H1 (cell line): Measurements from ENCODE around the gene KCNC4. TPM values are rescaled to one million over a fixed set of nuclear protein-coding genes. Genes with fewer than 3 reads are reported as not detected.

Source experiments
- CTCF ChIA-PET: fragments of 300-600 bp; sonication (Branson Sonifier 250); formaldehyde crosslinking; loops from one replicate; lab custom pipeline; 2021; ENCODE audit not compliant: partially characterized antibody; lab: Charles Lee
- POLR2A ChIA-PET: fragments of 300-600 bp; sonication (Branson Sonifier 250); formaldehyde crosslinking; loops from one replicate; lab custom pipeline; 2021; ENCODE audit warnings: inconsistent platforms; ENCODE audit not compliant: partially characterized antibody; lab: Charles Lee
- DNase-seq, 2 experiments: peaks; one replicate each; pipeline versions ENCODE4 v3.0.0 to v3.0.0-alpha.2; 2010 to 2022; ENCODE audit warnings: low spot score in 2 of 2, low read depth in 1 of 2, mixed read lengths in 1 of 2
- FAIRE-seq: peaks from 2 replicates; lab custom pipeline; 2011; peaks lifted over from hg19 to GRCh38; lab: Jason Lieb, UNC
- H2AFZ ChIP-seq: 2 replicates; pipeline ENCODE4 v1.8.1; 2012; ENCODE audit warnings: low read length, inconsistent platforms
- H2AK5ac ChIP-seq: 2 replicates; pipeline ENCODE4 v1.6.1; 2013; ENCODE audit warnings: low read depth, low read length
- H2BK120ac ChIP-seq: replicated peaks from 2 replicates; pipeline ENCODE3; 2013; ENCODE audit warnings: low read depth, low read length, inconsistent platforms
- H2BK12ac ChIP-seq: 2 replicates; pipeline ENCODE4 v1.6.1; 2013; ENCODE audit warnings: low read depth, low read length
- H2BK15ac ChIP-seq: 2 replicates; pipeline ENCODE4 v1.6.1; 2013; ENCODE audit warnings: low read length
- H2BK20ac ChIP-seq: 2 replicates; pipeline ENCODE4 v1.6.1; 2013; ENCODE audit warnings: low read length
- H2BK5ac ChIP-seq: 2 replicates; pipeline ENCODE4 v1.6.1; 2013; ENCODE audit warnings: low read depth, low read length
- H3K14ac ChIP-seq: 2 replicates; pipeline ENCODE4 v1.6.1; 2013; ENCODE audit warnings: inconsistent platforms; ENCODE audit not compliant: insufficient read length
- H3K18ac ChIP-seq: 2 replicates; pipeline ENCODE4 v1.6.1; 2013; ENCODE audit warnings: low read length; ENCODE audit errors: extremely low read depth
- H3K23ac ChIP-seq: 2 replicates; pipeline ENCODE4 v1.6.1; 2013; ENCODE audit warnings: inconsistent platforms; ENCODE audit not compliant: insufficient read length
- H3K23me2 ChIP-seq: 2 replicates; pipeline ENCODE4 v1.6.1; 2013; ENCODE audit warnings: low read depth, low read length
- H3K27ac ChIP-seq: 2 replicates; pipeline ENCODE4 v1.6.1; 2011; ENCODE audit warnings: low read depth, low read length, inconsistent platforms
- H3K27me3 ChIP-seq, 4 experiments: replicated peaks in 1 of 4; 1 replicate in 1 of 4; 2 replicates in 3 of 4; pipeline versions ENCODE4 v1.6.1 to v1.8.1; 2011 to 2013; ENCODE audit warnings: low read length in 3 of 4, mild to moderate bottlenecking in 3 of 4, inconsistent platforms in 2 of 4, mixed read lengths in 2 of 4, moderate library complexity in 1 of 4; ENCODE audit not compliant: control insufficient read depth in 3 of 4, insufficient read depth in 3 of 4; ENCODE audit errors: extremely low read depth in 1 of 4
- H3K36me3 ChIP-seq, 4 experiments: 2 replicates each; pipeline versions ENCODE4 v1.6.1 to v1.8.1; 2011 to 2013; ENCODE audit warnings: mild to moderate bottlenecking in 4 of 4, low read length in 3 of 4, moderate library complexity in 2 of 4, control low read depth in 1 of 4, inconsistent platforms in 1 of 4; ENCODE audit not compliant: insufficient read depth in 4 of 4, control insufficient read depth in 2 of 4
- H3K4ac ChIP-seq: replicated peaks from 2 replicates; pipeline ENCODE3; 2013; ENCODE audit warnings: low read length, low read depth, mixed read lengths, inconsistent platforms; ENCODE audit not compliant: insufficient read length
- H3K4me1 ChIP-seq, 4 experiments: replicated peaks in 1 of 4; 1 replicate in 1 of 4; 2 replicates in 3 of 4; pipeline versions ENCODE4 v1.6.1 to v1.8.1; 2011 to 2013; ENCODE audit warnings: low read length in 3 of 4, inconsistent platforms in 2 of 4, mixed read lengths in 1 of 4; ENCODE audit not compliant: insufficient read depth in 4 of 4, control insufficient read depth in 3 of 4
- H3K4me2 ChIP-seq, 2 experiments: 2 replicates each; pipeline versions ENCODE4 v1.6.1 to v1.8.1; 2011 to 2013; ENCODE audit warnings: low read depth in 2 of 2, low read length in 2 of 2, control low read depth in 1 of 2, inconsistent platforms in 1 of 2, mild to moderate bottlenecking in 1 of 2; ENCODE audit not compliant: insufficient read depth in 1 of 2
- H3K4me3 ChIP-seq, 4 experiments: fragments of 200-600, 300-600 bp in 1 of 4; sonication (generic), shearing (Covaris generic), sonication (Bioruptor Twin) in 1 of 4; 2 replicates each; pipeline versions ENCODE4 v1.5.1 to v1.8.1; 2011 to 2016; ENCODE audit warnings: low read length in 4 of 4, low read depth in 3 of 4, control low read depth in 2 of 4, inconsistent platforms in 2 of 4, mild to moderate bottlenecking in 2 of 4, mixed read lengths in 1 of 4, moderate library complexity in 1 of 4; ENCODE audit not compliant: insufficient read depth in 2 of 4; ENCODE audit errors: extremely low read depth in 1 of 4
- H3K56ac ChIP-seq: replicated peaks from 2 replicates; pipeline ENCODE3; 2013; ENCODE audit warnings: low read depth, mild to moderate bottlenecking, mixed read lengths, low read length, inconsistent platforms; ENCODE audit not compliant: insufficient read length
- H3K79me1 ChIP-seq: 2 replicates; pipeline ENCODE4 v1.6.1; 2013; ENCODE audit warnings: low read depth, low read length, control low read depth
- H3K79me2 ChIP-seq, 2 experiments: 2 replicates each; pipeline versions ENCODE4 v1.6.1 to v1.8.1; 2012 to 2013; ENCODE audit warnings: low read length in 2 of 2, mild to moderate bottlenecking in 2 of 2, inconsistent platforms in 1 of 2; ENCODE audit not compliant: insufficient read depth in 2 of 2, control insufficient read depth in 1 of 2
- H3K9ac ChIP-seq, 4 experiments: replicated peaks in 1 of 4; 1 replicate in 1 of 4; 2 replicates in 3 of 4; pipeline versions ENCODE4 v1.6.1 to v1.8.1; 2011 to 2013; ENCODE audit warnings: low read depth in 3 of 4, low read length in 3 of 4, control low read depth in 2 of 4, mild to moderate bottlenecking in 2 of 4, moderate library complexity in 2 of 4, inconsistent platforms in 1 of 4; ENCODE audit errors: extremely low read depth in 1 of 4
- H3K9me3 ChIP-seq, 2 experiments: 2 replicates each; pipeline versions ENCODE4 v1.6.1 to v1.8.1; 2012 to 2013; ENCODE audit warnings: mild to moderate bottlenecking in 2 of 2, moderate library complexity in 2 of 2, control low read depth in 1 of 2, inconsistent platforms in 1 of 2, low read depth in 1 of 2, low read length in 1 of 2, mixed read lengths in 1 of 2; ENCODE audit not compliant: insufficient read depth in 2 of 2
- H4K20me1 ChIP-seq, 2 experiments: replicated peaks in 1 of 2; 2 replicates each; pipeline versions ENCODE3 to v1.8.1; 2011 to 2013; ENCODE audit warnings: inconsistent platforms in 2 of 2, low read length in 2 of 2, mild to moderate bottlenecking in 1 of 2; ENCODE audit not compliant: insufficient read depth in 2 of 2, control insufficient read depth in 1 of 2
- H4K5ac ChIP-seq: 2 replicates; pipeline ENCODE4 v1.6.1; 2013; ENCODE audit warnings: low read length, low read depth, mixed read lengths, inconsistent platforms; ENCODE audit not compliant: insufficient read length
- H4K8ac ChIP-seq: 2 replicates; pipeline ENCODE4 v1.8.0; 2013; ENCODE audit warnings: mild to moderate bottlenecking, moderate library complexity, low read length, inconsistent platforms; ENCODE audit not compliant: insufficient read depth; ENCODE audit errors: extremely low read depth
- H4K91ac ChIP-seq: replicated peaks from 2 replicates; pipeline ENCODE3; 2013; ENCODE audit warnings: low read length, mixed read lengths, inconsistent platforms; ENCODE audit not compliant: insufficient read length
- CBX8 ChIP-seq: fragments of 300-800, 300-1000 bp; sonication (generic); IDR thresholded peaks from 2 replicates; pipeline ENCODE4 v1.7.1; 2016; ENCODE audit warnings: low read depth, low read length, borderline replicate concordance
- CHD2 ChIP-seq: IDR thresholded peaks from 2 replicates; pipeline ENCODE4 v1.6.1; 2012; ENCODE audit warnings: low read length, improper control_type of control experiment
- EGR1 ChIP-seq: IDR thresholded peaks from 2 replicates; pipeline ENCODE4 v1.6.1; 2011; ENCODE audit warnings: low read depth, low read length, borderline replicate concordance
- EP300 ChIP-seq, 2 experiments: IDR thresholded peaks; 1 replicate in 1 of 2; 2 replicates in 1 of 2; pipeline ENCODE4 v1.6.1; 2011 to 2012; ENCODE audit warnings: low read depth in 2 of 2, low read length in 2 of 2, mild to moderate bottlenecking in 2 of 2, borderline replicate concordance in 1 of 2, inconsistent platforms in 1 of 2, moderate library complexity in 1 of 2
- GTF2F1 ChIP-seq: IDR thresholded peaks from 2 replicates; pipeline ENCODE4 v1.6.1; 2012; ENCODE audit warnings: low read depth, low read length, improper control_type of control experiment, borderline replicate concordance
- RNF2 ChIP-seq: fragments of 200-900, 300-1000 bp; sonication (generic); IDR thresholded peaks from 2 replicates; pipeline ENCODE4 v1.7.1; 2016; ENCODE audit warnings: borderline replicate concordance, low read depth, mild to moderate bottlenecking, antibody characterized with exemption, low read length; ENCODE audit not compliant: poor library complexity, severe bottlenecking; ENCODE audit errors: missing control alignments
- SIN3A ChIP-seq, 2 experiments: IDR thresholded peaks in 1 of 2; conservative IDR thresholded peaks in 1 of 2; 2 replicates each; pipeline ENCODE4 v1.6.1; 2011 to 2012; ENCODE audit warnings: low read length in 2 of 2, improper control_type of control experiment in 1 of 2, low read depth in 1 of 2, mild to moderate bottlenecking in 1 of 2
- SIRT6 ChIP-seq: IDR thresholded peaks from one replicate; pipeline ENCODE4 v1.7.1; 2012; ENCODE audit warnings: low read length, inconsistent platforms
- SP4 ChIP-seq: IDR thresholded peaks from 2 replicates; pipeline ENCODE4 v1.6.1; 2012; ENCODE audit warnings: low read length, inconsistent platforms
- ZNF274 ChIP-seq: IDR thresholded peaks from 2 replicates; pipeline ENCODE4 v1.7.0; 2012; ENCODE audit warnings: low read length, borderline replicate concordance; ENCODE audit errors: extremely low read depth
- whole genome bisulfite sequencing, 2 experiments: shearing (Covaris generic) in 1 of 2; methylation state at CpG; one replicate each; pipeline versions ENCODE4 v1.1.6 to v1.1.7; 2013 to 2015; ENCODE audit warnings: low lambda C conversion rate in 2 of 2, mixed read lengths in 2 of 2, inconsistent platforms in 1 of 2, low coverage in 1 of 2, missing lambda C conversion rate in 1 of 2; ENCODE audit not compliant: insufficient replicate concordance in 2 of 2, insufficient coverage in 1 of 2, insufficient read length in 1 of 2; ENCODE audit errors: extremely low coverage in 1 of 2, missing lambda C conversion rate in 1 of 2; 5-methylcytosine and 5-hydroxymethylcytosine counted together
- polyA plus RNA-seq, 7 experiments: library from polyadenylated mRNA; depleted of rRNA in 3 of 7; stranded (reverse) in 5 of 7; unstranded in 2 of 7; fragments of >200 nt in 5 of 7; fragments of 200-250 nt in 2 of 7; gene quantifications; 1 replicate in 5 of 7; 2 replicates in 1 of 7; 4 replicates in 1 of 7; pipeline versions ENCODE4 v1.2.1 to v1.2.3, GENCODE V29; 2011 to 2013; ENCODE audit warnings: missing spikeins in 2 of 7, mixed read lengths in 2 of 7
- total RNA-seq: library from RNA; stranded (reverse); fragmentation: NEBNext Ultra II Directional; extraction: Animal tissue kit (Norgen Biotek cat#: 25700); gene quantifications from 2 replicates; pipeline ENCODE4 v1.2.1, GENCODE V29; 2021
- TF ChIP-seq, protein P1 (sequence below): IDR thresholded peaks from 2 replicates; pipeline ENCODE4 v1.6.1; 2011; ENCODE audit warnings: low read depth, mild to moderate bottlenecking, low read length; ENCODE audit not compliant: insufficient read depth

The KCNC4 gene
- total and polyA plus RNA-seq, 2 of the 8 experiments (the other 6 are each of a cell fraction or from before 2014, with no cell fraction given), result 8.1 to 11.2 TPM

DNA sequence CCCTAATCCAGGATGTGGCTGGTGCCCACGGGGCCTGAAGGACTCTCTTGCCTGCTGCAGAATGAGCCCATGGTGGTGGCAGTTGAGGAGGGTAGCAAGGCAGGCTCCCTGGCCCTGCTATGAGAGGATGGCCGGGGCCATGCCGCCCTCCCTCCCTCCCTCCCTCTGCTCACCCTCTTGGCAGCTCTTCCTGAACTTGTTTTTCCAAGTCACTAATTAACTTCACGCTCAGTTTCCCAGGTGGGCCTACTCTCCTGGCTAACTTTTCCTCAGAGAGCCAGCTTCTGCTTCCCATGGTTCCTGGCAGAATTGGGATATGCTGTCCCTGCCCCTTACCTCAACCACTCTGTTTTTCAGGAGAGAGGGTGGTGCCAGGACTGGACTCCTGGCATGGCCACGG, 10.2 kb downstream of the KCNC4 start:
- H3K27ac ChIP-seq, result no peak overlapping the region
- no peak overlapping the region for H2AK5ac ChIP-seq
- H3K18ac ChIP-seq, result no peak overlapping the region
- H4K8ac ChIP-seq, result no peak overlapping the region
- no peak overlapping the region for H3K56ac ChIP-seq
- H3K4ac ChIP-seq, result no peak overlapping the region
- CTCF ChIA-PET, result interaction anchor here (0.8 to 2.2 kb wide), 7 partner anchors 12 to 276 kb away, joined by 3 to 11 read pairs (median 5); partner anchors contain the start of gene KCNC4
- H3K79me1 ChIP-seq, result no peaks in the 10 kb centered on the region; the same call in 1 of the 2 replicates
- H3K79me2 ChIP-seq, result no peaks in the 10 kb centered on the region
- no peak overlapping the region for H3K9ac ChIP-seq
- no peaks in the 10 kb centered on the region for H3K27me3 ChIP-seq
- WGBS, 2 experiments, result 85% methylated on average over 4 of the region's 5 CpGs; no CpG with 5 or more reads in 1 of the 2 experiments
- no peak for TF ChIP-seq CHD2
- TF ChIP-seq, protein P1, sequence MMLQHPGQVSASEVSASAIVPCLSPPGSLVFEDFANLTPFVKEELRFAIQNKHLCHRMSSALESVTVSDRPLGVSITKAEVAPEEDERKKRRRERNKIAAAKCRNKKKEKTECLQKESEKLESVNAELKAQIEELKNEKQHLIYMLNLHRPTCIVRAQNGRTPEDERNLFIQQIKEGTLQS, result no peak
- TF ChIP-seq CBX8, result no peak
- no peak for TF ChIP-seq GTF2F1
- no peak for TF ChIP-seq EP300 (IDR thresholded peaks at IDR 0.05; ENCODE audit: borderline replicate concordance in 1 of 2, low read depth in 2 of 2, low read length in 2 of 2)
- no peak for TF ChIP-seq RNF2
- no peak for TF ChIP-seq SP4
- TF ChIP-seq SIRT6, result no peak
- no peak for TF ChIP-seq EGR1
- no peak for TF ChIP-seq ZNF274
- TF ChIP-seq SIN3A (conservative IDR thresholded peaks at IDR 0.05 in 1 of 2, IDR thresholded peaks at IDR 0.05 in 1 of 2; ENCODE audit: low read depth in 1 of 2, low read length in 2 of 2), result no peak
- no peak overlapping the region for H2BK12ac ChIP-seq
- H4K5ac ChIP-seq, result no peak overlapping the region
- no peak overlapping the region for H4K91ac ChIP-seq
- H3K9me3 ChIP-seq, result no peaks in the 10 kb centered on the region
- H3K23me2 ChIP-seq, result no peaks in the 10 kb centered on the region
- no peak overlapping the region for H2BK5ac ChIP-seq
- no peaks in the 10 kb centered on the region; a peak in 1 of 7 replicates for H3K4me1 ChIP-seq
- H4K20me1 ChIP-seq, result peaks cover 0 to 18% of the 10 kb centered on the region in 2 experiments
- H2BK120ac ChIP-seq, result no peak overlapping the region
- H3K4me3 ChIP-seq, result no peak overlapping the region
- no peak overlapping the region for H3K14ac ChIP-seq
- no peak overlapping the region for H2AFZ ChIP-seq
- no peak overlapping the region for H3K4me2 ChIP-seq
- FAIRE-seq, result no peak
- no peaks in the 10 kb centered on the region for H3K36me3 ChIP-seq
- H2BK20ac ChIP-seq, result no peak overlapping the region
- DNase-seq, result no peak
- H2BK15ac ChIP-seq, result no peak overlapping the region
- no peak overlapping the region for H3K23ac ChIP-seq
- POLR2A ChIA-PET, result no interaction called here
